Amniotic stem cell (primary cell): ENCODE results near the gene LSMEM2.
"Not testable (repeated sequence)": the region's sequence is repeated elsewhere in the genome, so short reads cannot be mapped to it uniquely, and the experiment has no call there.

Source experiments
- DNase-seq: peaks from one replicate; lab custom pipeline; 2025; lab: John Stamatoyannopoulos, UW

Gene LSMEM2

GRCh38 chr3:50278123-50278879 is 586 bp upstream of the LSMEM2 start:
- no peak for DNase-seq

DNA sequence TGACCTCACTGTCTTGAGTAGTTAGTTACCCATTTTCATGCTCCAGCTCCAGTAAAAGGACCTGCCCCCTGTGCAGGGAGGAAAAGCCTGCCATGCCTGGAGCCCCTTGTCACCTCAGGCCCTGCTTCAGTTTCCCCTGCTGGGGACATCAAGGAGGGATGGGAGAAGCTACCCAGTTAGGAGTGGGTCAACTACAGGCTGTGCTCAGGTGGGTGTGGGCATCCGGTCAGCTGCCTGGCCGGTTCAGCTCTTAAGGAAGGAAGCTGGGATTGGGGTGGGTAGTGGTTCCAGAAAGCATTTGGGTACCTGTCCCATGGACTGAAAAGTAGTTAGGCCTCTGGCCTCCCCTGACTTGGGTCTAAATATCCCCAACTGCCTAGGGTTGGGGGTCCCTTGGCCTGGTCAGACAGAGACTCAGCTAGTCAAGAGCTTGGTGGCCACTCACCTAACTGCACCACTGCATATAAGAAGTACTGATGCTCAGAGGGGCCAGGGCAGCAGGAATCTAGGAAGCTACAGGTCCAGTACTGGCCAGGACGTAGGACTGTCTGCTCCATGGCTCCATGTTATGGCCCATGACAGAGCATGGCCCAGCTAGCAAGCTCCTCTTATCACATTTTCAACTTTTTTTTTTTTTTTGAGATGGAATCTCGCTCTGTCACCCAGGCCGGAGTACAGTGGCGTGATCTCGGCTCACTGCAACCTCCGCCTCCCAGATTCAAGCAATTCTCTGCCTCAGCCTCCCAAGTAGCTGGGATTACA is 549 bp downstream of the LSMEM2 start:
- no peak for DNase-seq

DNA sequence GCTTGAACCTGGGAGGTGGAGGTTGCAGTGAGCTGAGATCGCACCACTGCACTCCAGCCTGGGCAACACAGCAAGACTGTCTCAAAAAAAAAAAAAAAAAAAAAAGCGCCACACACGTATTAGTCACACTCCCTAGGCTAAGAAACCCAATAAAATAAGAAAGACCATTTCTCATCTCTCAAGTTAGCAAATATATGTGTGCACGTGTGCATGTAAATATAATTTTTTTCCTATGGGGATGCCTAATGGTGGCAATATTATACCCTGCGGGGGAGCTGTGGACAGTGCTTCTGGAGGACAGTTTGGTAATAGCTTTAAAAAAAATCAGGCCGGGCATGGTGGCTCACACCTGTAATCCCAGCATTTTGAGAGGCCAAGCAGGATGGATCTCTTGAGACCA is 5.2 kb downstream of the LSMEM2 start:
- not testable (repeated sequence) for DNase-seq

DNA sequence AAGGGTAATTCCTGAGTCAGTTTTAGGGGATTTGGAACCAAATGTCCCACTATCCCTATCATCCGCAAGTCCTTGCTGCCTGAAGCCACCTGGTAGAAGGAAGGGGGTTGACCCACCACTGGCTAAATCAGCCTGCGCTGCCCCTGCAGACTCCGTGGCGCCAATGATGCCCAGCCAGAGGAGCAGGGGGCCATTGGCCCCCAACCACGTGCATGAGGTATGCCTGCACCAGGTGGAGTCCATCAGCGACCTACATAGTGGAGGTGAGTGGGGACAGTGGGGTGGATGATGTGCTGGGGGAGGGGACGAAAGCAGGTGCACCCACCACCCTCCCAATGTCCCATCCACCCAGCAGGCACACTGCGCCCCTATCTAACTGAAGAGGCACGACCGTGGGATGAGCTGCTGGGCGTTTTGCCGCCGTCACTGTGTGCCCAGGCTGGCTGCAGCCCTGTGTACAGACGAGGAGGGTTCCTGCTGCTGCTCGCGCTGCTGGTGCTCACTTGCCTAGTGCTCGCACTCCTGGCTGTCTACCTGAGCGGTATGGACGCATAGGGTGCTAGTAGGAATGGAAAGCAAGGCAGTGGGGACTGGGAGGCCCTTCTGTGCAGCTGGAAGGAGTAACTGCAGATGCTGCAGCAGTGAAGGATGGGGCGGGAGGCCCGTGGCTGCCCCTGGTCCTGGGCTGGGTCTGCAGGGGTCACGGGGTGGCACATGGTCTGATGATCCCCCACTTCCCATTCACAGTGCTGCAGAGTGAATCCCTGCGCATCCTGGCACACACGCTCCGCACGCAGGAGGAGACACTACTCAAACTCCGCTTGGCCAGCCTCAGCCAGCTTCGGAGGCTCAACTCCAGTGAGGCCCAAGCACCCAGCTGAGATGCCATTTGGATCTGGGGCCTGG is 7.7 kb downstream of the LSMEM2 start:
- DNase-seq: no peak

- no peak for DNase-seq
These were observed 8.4 kb downstream of the LSMEM2 start for GRCh38 chr3:50287262-50287661.

- DNase-seq: no peak
These were observed 9.6 kb downstream of the LSMEM2 start for GRCh38 chr3:50288387-50289007.

DNA sequence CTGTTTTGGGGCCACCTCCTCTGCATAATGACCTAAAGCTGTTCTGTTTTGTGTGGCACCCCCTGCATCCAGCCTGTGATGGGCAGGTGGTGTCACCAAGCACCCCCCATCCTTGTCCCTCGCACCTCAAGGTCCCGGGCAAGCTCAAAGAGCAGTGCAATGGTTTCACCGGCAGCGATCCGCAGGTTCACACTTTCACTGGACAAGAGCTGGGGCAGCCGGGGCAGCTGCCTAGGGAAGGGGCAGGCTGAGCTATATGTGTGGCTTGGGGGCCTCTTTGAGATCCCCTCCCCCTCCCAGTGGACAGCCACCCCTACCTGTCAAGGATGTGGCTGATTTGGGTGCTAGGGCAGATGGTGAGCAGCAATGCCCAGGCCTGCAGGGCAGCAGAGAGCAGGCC is 10.2 kb downstream of the LSMEM2 start:
- DNase-seq: no peak

DNA sequence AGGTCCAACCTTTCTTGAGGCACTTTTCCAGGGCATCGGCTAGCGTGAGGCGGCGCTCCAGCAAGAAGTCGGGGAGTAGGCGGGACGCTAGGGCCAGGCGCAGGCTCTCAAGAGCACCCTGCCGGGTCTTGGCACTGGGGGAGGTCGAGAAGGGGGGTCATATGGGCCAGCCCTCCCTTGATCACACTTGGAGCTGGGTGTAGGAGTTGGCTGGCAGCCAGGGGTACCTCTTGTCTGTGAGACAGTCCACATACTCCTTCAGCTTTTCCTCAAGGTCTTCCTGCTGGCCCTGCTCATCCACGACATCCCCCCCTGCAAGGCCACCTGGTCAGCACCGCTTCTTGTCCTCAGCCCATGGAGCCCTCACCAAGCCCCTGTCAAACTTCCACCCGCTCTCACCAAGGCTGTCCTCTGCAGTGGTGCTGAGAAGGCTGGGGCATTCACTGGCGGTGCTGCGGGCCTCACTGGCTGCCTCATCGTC is 11.3 kb downstream of the LSMEM2 start:
- DNase-seq: no peak

GRCh38 chr3:50292159-50293078 is 13.5 kb downstream of the LSMEM2 start, which contains the start of gene IFRD2:
Gene IFRD2 (minus strand): TSS chr3:50292429. CDS start chr3:50292274, 155 bp downstream.
- peak; percentile 97 for DNase-seq

- no peak for DNase-seq
These were observed 14.4 kb downstream of the LSMEM2 start for GRCh38 chr3:50293079-50293801.

- DNase-seq: no peak
These were observed 15.2 kb downstream of the LSMEM2 start for GRCh38 chr3:50294089-50294488.

GRCh38 chr3:50294492-50295403 is 15.9 kb downstream of the LSMEM2 start:
- no peak for DNase-seq

DNA sequence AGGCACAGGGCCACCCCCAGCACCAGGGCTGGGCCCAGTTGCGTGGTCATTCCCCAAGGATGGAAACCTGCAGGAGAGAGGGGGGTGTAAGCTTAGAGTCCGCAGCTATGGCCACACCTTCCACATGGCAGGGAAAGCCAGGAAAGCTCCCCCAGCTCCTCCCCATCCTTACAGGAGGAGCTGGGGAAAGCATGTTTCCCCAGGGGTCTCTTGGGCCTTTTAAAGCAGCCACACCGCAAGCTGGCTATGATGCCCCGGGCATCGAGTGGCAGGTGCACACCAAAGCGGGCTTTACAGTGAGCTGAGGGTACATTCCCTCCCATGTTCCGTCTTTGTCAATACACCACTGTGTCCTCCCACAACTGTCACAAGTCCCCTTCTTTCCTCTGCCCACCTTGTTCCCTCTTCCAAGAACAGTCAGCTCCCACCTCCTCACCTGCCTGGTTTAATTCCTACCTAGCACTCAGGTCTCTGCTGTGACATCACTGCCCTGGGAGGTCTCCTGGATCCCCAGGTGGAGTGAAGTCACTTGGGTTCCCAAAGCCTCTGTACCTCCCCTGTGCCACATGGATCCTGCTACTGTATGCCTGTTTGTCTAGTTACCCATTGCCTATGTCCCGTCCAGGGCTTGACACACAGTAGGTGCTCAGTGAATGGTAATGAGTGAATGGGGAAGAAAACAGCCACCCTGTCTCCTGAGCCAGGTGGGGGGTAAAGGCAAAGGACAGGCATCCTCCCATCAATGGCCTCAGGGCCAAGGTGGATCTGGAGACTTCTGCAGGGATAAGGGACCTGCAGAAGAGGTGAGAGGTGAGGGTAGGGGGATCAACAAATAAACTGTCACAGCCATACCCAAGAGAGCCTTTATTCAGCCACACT is 16.9 kb downstream of the LSMEM2 start:
- DNase-seq: no peak

DNA sequence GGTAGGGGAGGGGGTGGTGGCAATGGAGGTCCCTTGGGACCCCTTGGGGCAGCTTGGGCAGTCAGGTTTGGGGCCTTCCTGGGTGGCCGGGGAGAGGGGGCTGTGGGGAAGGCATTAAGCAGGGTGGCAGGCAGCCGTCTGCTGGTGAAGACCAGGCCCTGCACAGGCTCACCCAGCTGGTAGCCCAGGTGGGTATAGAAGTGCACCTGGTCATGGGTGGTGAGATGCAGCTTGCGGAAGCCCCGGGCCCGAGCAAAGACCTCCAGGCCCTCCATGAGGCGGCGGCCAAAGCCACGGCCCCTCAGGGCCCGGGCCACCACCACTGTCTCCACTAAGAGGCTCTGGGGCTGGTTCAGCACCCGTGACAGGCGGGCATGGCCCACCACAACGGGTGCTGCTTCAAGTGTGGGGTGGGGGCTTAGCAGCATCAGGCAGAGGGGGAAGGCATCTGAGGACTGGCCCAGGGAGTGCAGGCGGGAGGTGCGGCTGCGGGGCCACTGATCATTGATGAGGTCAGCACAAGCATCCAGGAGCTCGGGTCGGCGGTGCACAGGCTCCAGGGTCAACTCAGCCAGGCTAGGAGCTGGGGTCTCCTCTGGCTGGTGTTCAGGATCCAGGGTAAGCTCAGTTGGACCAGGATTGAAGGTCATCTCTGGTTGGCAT is 18.0 kb downstream of the LSMEM2 start:
- DNase-seq: no peak

DNA sequence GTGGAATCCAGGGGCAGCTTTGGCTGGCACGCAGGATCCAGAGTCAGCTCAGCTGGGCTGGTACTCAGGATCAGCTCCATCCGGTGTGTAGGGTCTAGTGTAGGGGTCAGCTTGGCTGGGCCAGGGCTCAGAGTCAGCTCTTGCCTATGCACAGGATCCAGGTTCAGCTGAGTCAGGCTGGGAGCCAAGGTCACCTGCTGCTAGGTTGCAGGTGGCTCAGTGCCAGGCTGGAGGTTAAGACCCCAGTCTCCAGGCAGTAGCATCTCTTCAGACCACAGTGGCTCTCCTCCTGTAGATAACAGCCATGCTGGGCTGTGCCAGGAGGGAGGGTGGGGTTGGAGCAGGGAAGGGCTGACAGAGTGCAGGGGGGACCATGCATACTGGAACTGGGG is 18.5 kb downstream of the LSMEM2 start:
- DNase-seq: no peak

DNA sequence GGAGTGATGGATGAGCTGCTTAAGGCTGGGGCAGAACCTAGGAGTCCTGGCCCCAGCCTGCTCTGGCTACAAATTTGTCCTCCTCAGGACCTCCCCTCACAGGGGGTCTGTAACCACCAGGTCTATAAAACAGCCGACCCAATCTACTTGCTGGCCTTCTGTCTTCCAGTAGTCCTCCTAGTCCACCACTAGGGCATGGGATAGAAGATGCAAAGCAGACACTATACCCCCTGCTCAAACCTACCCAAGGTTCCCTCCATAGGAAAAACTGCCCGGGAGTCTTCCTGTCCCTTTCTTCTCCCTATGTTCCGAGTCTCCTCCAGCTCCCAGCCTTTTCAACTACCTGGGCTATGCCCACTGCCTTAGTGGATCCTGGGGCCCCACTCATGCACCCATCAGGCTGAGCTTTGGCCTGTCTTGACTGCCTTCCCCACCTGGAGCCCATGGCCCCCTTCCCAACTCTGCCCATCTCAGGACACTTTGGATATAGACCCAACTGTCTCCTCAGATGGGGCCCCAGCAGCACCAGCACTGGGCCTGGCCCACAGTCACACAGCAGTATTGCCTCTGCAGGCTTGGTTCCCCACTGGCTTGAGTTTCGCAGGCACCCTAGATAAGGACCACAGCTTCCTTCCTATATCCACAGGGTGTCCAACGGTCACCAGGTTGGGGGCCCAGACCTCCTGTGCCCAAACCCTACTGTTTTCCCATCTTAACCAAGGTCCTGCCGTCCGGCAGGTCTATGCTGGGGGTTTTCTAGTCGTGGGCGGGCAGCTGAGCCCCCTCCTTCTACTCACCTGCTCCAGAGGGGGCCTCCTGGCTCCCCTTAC is 19.2 kb downstream of the LSMEM2 start:
- DNase-seq: no peak
